LoVo (cell line): ENCODE data around the gene TBC1D14.
"Not testable (repeated sequence)": the region's sequence is repeated elsewhere in the genome, so short reads cannot be mapped to it uniquely, and the experiment has no call there.

Experiments
- DNase-seq: peaks from one replicate; pipeline ENCODE4 v3.0.0-alpha.2; 2016; ENCODE audit warnings: low spot score

Gene TBC1D14

DNA sequence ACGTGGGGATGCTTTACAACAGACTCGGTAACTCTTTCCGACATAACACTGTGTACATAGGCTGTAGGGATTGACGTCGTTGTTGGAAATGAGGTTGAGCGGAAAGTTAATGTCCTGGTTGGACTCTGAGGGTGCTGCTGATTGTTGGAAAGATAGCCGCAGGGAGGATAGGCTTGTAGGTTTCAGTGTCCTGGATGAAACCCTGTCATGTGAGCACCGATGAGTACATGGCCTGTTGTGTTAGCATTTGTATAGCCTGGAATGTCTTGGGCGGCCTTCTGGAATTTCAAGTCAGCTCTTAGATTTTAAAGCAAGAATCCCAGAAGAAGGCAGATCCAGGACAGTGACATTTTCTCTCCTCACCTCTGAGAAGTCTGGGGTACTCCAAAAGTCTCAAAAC is 63.3 kb downstream of the TBC1D14 start:
- no peak for DNase-seq

DNA sequence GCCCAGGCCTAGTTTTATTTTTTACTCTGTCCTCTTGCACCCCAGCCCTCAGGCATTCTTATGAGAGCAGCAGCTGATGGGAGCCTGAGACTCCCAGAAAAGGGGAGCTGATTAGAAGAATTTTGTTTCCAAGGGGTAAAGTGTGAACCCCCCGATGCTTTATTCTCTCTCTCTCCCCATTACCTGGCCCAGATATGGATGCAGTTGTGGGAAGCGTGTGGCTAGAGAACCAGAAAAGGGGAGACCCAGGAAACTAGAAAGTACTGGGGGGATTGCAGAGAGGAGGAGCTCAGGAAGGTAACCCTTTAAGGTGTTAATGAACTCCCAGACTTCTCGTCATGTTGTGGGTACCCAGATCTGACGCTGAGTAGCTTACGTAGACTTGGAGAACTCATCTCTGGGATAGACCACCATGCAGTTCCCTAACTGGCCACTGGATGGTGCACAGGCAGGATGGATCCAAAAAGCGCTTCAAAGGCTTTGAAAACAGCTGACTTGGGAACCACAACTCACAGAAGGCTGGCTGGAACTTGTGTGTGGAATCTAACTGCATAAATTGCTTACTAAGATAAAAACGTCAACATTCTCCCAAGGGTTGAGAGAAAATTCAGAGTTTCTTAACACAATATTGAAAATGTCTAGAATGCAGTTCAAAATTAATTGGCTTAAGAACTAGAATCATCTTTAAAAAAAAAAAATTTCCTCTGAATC is 64.7 kb downstream of the TBC1D14 start:
- DNase-seq: peak; percentile 65

DNA sequence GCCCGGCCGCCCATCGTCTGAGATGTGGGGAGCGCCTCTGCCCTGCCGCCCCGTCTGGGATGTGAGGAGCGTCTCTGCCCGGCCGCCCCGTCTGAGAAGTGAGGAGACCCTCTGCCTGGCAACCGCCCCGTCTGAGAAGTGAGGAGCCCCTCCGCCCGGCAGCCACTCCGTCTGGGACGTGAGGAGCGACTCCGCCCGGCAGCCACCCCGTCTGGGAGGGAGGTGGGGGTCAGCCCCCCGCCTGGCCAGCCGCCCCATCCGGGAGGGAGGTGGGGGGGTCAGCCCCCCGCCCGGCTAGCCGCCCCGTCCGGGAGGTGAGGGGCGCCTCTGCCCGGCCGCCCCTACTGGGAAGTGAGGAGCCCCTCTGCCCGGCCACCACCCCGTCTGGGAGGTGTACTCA is 68.2 kb downstream of the TBC1D14 start:
- not testable (repeated sequence) for DNase-seq

DNA sequence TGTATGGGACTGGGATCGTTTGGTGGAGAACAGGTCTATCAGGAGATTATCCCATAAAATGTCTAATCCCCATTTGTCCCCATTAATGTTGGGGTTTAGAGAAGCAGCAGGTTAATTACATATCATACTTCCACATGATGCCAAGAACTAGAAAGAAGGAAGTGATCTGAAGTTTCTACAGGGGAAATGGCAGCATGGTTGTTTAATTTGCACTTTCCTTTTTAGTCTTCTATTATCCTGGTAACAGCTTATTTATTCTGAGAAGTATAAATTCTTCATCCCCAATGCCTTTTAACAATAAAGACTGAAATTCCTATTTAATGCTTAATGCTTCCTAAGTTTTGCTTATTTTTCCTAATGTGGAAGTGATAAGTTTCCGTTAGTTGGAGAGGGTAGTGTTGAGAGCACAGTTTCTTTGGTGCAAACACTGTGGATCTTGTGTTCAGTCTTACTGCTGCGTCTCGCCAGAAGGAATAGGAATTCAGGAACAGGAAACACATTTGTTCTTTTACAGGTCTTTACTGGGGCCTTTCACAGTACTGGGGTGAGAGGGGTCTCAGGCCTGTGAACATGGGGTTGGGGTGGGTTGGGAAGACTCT is 74.0 kb downstream of the TBC1D14 start:
- DNase-seq: no peak

DNA sequence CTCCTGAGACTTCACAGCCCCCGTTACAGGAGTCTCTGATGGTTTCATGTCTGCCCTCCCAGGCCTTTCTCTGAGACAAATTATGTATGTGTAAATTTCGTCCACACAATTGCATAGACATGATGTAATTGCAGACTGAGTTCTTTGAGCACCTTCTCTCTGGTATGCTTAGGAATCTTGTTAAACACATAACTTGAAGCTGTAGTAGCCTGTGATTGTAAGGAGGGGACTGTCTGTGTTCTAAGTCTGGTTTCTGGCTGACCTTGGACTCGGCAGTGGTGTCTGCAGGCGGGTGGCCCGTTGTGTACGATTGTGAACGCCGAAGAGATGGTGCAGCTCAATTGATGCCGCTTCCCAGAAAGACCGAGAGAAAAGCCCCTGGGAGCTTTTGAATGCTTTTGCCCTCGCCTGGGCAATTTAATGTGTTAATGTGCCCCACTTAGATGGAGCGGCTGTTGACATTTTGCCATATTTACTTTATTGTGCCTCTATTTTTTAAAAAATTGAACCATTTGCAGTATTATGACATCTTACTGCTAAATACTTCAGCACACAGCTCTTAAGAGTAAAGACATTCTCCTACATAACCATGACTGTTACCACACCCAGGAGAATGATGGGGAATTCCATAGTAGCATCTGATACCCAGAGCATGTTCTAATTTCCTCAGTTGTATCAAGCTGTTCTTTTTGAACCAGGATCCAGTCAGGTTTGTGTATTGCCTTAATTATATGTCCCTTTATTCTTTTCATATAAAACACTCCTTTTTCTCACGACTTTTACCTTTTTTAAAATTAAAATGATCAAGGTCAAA is 75.2 kb downstream of the TBC1D14 start:
- no peak for DNase-seq

DNA sequence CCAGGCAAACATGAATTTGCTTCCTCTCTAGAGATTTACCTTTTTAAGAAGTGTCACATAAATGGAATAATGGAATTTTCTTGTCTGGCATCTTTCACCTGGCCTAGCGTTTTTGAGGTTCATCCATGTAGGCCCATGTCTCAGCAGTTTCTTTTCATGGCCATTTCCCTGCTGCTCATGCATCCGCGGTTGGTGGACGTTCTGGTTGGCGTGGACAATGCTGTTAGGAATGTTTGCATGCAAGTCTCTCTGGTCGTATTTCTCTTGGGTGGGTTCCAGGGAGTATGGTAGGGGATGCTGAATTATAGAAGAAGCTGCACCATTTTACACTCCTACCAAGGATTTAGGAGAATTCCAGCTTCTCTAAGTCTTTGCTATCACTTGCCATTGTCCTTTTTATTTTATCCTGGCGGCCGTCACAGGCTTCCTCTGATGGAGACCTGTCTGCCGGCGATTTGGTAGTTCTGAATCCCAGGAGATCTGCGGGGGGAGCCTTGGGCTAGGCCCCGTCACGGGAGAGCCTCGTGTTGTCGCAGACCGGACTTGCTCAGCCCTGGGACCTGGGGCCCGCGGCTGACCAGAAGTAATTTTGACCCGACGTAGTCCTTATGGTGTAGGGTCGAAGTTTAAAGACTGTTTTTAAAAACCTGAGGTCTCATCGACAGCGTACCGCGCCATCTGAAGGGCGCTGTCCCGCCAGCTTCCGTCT is 76.6 kb downstream of the TBC1D14 start:
- DNase-seq: no peak

DNA sequence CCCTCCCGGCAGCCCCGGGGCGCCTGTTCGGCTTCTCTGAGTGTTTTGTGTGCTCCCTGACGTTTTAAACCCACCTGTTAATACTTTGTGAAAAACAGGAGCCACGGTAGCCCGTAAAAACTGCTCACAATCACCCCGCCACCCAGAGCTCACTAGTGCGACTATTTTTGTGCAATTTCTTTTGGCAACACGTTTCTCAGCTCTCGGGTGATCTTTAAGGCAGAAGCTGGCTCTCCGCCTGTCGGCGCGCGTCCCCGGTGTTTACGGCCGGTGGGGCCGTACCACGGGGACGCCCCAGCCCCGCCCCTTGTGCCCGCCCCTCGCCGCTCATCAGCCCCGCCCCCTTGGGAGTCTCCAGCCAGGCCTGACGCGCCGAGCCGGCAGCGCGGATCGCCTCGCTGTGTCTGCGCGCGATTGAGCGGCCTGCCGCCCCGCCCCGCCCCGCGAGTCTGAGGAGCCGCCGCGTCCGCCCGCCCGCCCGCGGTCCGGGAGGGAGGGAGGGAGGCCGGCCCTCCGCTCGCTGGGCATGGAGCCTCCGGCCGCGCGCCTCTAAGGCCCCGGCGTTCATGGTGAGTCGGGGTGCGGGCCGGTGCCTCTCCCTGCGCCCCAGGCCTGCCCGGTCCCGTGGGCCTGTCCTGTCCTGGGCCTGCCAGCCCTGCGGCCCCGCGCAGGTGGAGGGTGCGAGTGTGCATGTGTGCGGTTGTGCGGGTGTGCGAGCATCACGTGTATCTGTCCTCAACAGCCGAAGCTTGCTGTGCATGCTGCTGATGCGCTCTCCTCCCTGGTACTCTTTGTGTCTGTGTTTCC is 77.4 kb downstream of the TBC1D14 start:
- peak; percentile 93 for DNase-seq

DNA sequence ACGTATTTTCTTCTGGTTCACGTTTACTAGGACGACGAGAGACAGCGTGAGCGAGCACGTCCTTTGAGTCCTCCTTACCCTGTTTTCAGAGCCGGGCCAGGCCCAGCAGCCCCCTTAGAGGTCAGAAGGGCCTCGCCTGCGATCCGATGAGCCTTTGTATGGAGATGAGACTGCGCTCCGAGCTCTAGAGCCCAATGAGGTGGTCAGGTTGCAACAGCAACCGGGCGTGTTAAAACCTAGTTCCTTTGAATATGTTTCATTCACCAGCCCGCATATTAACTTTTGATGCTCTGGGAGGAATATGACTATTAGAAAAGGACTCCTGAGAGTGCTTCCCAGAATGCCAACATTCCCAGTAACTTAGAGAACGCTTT is 77.9 kb downstream of the TBC1D14 start:
- no peak for DNase-seq

DNA sequence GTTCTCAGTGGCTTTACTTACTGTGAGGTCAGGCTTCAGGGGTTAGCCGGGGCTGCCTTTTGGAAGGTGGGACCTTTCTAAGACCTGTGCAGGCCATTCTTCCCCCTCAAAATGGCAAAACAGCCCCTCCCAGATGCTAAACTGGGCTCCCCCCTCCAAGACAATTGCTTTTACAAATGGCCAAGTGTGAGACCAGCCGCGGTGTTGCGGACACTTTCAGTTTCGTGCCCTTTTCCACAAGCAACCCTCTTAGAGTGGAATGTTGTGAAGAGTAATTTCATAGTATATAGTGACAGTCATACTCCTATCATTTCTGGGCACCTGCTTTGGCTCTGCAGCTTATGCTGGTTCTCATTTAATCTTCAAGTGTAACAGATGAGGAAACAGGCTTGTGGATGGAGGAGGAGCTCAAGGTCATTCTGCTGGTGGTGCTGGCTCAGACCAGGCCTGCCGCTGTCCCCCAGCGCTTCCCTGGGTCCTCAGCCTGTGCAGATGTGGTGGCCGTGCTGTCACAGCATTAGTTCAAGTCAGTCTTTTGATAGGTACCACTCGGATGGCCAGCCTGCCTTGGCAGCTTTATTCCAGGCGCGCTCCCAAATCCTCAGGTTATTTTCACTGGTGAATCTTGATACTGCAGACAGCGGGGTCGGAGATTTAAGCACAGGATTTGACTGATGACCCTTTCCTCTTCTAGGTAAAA is 78.5 kb downstream of the TBC1D14 start:
- DNase-seq: no peak

DNA sequence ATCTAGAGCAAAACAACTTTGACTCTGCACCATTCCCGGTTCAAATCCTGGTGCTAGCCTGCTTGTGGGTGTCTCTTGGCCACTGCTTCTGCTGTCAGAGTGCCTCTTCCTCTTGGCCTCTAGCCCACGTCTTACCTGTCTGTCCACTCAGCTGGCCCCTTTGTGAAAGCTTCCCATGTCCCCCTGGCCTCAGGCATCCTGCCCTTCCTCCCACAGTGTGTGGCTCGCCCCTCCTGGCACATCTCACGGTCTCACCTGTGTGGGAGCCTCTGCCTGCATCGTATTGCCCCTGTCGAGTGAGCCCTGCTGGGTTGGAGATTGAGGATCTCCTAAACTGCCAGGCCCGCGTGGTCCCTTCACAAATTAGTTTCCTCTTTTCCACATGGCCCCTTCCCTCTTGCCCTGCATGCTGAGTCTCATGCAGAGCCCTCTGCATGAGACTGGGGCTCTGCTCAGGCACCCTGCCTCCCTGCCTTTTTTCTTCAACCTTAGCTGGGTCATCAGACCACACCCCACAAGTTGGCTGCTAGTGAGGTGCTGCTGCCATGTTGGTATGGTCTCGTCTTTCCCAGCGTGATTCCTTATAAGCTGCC is 79.8 kb downstream of the TBC1D14 start:
- no peak for DNase-seq

DNA sequence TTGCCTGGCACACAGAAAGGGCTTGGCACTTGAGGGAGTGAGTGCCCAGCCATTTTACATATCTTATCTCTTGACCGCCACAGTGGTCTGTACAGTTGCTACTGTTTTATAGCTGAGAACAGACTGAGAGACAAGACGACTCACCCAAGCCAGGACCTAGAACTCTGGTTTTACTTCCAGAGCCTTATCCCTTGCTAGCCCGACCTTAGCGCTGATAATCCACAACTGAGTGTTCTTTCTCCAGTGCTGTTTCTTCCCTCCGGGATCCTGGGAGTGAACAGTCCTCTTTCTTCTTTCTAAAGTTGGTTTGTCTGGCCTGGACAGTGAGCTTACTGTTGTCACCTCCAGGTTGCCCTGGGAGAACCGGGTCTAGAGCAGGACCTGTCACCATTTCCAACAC is 81.0 kb downstream of the TBC1D14 start:
- no peak for DNase-seq

DNA sequence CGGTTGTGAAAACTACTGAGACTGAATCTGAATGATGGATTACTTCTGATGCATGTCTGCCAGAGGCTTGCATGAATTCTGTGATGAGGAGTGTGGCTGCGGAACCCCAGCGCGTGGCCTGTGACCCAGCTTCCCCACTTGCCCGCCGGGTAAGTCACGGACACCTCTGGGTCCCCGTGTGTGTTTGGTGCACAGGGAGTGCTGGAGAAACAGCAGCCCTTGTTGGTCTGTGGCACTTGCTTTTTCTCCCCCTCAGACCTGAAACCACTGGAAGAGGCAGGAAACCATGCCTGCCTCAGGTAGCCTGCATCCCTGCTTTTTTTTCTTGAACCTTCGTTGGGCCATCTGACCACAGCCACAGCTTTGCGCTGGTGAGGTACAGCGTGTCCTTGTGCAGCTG is 81.6 kb downstream of the TBC1D14 start:
- no peak for DNase-seq

DNA sequence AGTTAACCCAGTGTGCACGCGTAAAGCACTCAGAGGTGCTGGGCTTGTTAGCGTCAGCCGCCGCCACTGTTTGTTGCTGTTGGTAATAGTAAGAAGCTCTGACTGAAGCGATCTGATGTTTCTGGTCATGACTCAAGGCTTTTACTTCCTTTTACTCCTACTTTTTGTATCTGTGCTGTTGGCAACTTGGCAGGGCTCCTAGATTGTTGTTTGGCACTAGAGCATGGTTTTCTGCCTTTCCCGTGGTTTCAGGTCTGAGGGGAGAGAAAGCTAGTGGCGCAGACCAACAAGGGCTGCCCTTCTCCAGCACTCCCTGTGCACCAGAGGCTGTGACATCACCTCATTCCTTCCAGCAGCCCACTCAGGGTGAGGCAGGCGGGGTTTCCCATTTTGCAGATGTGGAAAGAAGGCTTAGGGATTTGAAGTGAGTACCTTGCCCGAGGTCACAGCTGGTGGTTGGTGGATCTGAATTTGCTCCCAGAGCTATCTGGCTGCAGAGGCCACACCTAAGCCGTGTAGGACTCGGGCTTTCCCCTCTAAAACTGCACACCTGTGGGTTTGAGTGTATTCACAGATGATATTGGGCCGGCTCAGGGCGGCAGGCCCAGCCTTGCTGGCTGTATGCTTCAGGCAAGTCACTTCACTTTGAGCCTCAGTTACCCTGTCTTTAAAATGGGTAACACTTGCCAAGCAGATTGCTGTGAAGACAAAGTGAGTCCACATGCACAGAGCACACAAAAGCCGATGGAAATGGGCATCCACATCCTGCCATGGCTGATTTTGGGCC is 82.3 kb downstream of the TBC1D14 start:
- DNase-seq: no peak

DNA sequence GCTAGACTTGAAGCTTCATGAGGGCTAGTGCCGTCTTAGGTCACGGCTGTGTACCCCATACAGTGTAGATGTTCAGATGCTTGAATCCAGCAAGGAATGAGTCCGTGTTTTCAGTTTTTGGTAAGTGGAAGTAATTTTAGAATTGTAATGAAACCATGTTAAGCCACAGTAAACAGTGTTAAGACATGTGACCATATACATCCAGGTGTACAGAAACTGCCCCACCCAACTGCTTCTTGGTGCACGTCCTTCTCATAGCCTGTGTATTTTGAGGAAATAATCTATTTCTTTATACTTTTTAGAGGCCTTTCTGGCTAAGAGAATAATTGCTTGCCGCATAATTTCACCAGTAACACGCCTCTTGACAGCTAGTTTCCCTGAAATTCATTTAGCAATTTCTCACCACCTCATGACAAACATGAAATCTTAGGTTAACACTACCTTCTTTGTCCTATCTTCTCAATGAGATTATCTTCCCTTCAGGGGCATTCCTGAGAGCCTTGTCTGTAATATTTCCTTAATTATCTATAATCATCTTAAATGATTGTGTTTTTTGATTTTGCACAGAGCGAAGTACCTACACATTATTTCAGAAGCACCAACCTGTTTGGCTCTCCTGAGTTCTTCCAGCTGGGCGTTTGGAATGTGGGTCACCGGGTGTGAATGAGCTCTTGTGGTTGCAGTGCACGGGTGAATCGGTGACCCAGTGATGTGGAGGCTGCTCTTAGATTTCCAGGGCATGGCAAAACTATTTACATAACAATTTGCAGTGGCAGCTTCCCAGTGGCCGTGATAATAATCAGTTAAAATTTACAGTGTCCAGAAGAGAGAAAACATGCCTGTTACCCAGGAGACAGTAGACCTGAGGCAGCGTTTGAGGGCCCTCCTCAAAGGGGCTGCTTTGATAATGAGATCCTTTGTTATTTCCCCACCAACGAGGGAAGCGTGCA is 83.4 kb downstream of the TBC1D14 start:
- DNase-seq: no peak

DNA sequence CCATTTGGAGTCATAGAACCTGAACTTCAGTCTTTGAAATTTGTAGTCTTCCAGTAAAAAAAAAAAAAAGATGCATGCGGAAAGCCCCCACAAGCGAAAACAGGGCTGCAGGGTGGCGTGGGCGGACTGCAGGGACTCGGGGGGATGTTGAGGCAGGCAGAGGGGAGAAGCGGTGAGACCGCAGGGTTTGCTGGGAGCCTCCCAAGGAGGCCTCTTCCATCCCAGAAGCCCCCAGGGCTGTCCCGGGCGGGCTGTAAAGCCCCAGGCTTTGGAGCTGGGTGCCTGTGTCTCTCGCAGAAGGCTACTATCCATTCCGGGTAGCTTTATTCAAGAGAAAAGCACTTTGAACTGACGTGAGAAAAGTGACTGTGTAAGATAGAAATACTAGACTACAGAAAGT is 86.9 kb downstream of the TBC1D14 start:
- no peak for DNase-seq

DNA sequence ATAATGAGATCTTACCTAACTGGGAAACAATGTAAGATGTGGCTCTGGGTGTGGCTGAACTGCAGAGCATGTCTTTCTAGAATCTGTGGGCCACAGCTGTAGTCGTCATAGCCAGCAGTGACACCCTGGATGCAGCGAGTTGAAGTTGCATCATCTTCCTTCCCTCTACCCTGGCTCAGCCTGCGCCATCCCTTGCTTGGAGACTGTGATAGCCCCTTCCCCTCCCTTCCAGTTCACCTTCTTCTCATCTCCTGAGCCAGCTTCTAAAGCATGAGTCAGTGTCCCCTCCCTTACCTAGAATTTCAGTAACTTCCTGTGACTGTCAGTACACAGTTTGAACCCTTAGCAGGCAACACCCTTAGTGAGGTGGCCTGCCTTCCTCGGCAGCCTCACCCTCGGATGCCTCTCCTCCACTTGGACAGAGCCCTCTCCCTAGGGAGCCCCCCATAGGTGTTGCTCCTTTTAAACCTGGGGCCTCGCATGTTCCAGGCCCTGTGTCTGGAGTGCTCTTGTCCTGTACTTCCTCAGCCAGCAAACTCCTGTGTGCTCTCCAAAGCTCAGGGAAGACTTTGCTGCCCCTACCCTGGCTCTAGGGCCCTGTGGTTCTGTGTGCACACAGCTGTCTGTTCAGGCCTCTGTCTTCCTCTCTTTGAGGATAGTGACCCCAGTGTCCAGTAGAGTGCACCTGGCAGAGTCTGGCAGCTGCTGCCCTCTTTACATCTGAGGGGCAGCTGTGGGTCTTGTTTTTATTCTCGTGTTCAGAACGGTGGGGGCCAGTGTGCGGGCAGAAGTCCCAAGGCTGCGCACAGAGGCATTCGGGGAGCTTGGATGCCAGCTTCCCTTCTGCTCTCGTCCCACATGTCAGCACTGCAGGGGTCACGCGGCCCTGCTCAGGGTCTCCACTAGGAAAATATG is 89.8 kb downstream of the TBC1D14 start:
- DNase-seq: peak; percentile 74

DNA sequence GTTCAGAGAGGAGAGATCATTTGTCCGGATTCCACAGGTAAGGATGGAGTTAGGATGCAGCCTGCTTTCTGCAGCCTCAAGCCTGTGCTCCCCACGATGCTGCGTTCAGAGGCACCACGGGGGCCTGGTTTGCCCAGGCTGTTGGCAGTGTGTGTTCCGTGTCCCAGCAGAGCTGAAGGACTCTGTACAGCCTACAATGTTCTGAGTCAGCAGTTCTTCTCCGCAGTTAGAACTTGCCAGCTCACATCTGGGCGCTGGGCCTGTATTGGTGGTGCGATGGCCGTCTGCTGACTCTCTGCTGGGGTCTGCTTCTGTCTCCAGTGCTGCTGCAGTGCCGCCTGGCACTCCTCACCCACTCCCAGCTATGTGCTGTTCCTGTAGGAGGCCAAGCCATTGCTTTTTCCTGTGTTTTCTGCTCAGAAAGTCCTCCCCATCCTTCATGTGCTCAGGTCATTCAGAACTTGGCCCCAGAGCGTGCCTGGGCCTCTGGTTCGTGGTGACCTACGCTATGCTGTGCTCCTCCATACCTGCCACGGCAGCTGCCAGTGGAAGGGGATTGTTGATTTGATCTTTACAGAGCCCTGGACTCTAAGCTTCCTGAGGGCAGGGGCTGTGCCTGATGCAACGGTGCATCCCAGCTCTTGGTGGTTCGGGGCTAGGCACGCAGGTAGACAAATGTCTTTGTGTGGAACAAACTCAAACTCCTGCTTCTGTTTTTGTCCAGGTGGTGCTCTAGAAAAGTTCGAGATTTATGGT is 91.0 kb downstream of the TBC1D14 start:
- no peak for DNase-seq
